NCI-H1092 (cell line): ENCODE data around the gene UBQLNL.

Experiments used
- DNase-seq: peaks from one replicate; lab custom pipeline; 2025; lab: John Stamatoyannopoulos, UW

The UBQLNL gene

GRCh38 chr11:5507933-5508305 lies 8.6 kb downstream of the UBQLNL start:
- no peak for DNase-seq

- no peak for DNase-seq
Measured at GRCh38 chr11:5507177-5507932, 9.1 kb downstream of the UBQLNL start.

- DNase-seq = no peak
Measured at GRCh38 chr11:5505363-5506048, 11.0 kb downstream of the UBQLNL start.

GRCh38 chr11:5504403-5504921 lies 12.0 kb downstream of the UBQLNL start:
- DNase-seq = no peak

GRCh38 chr11:5500393-5500801 lies 16.1 kb downstream of the UBQLNL start:
- DNase-seq = no peak

GRCh38 chr11:5499671-5500070 lies 16.8 kb downstream of the UBQLNL start:
- DNase-seq = no peak

- DNase-seq = no peak
Measured at GRCh38 chr11:5489576-5490357, 26.7 kb downstream of the UBQLNL start.

- no peak for DNase-seq
Measured at GRCh38 chr11:5488798-5489399, 27.6 kb downstream of the UBQLNL start.

- DNase-seq = no peak
Measured at GRCh38 chr11:5488385-5488784, 28.1 kb downstream of the UBQLNL start, which contains the start of gene OR52D1. OR52D1 (plus strand) TSS chr11:5488685; CDS start chr11:5488707, 22 bp downstream.

GRCh38 chr11:5486421-5486820 lies 30.1 kb downstream of the UBQLNL start:
- no peak for DNase-seq

GRCh38 chr11:5486003-5486402 lies 30.5 kb downstream of the UBQLNL start:
- no peak for DNase-seq

GRCh38 chr11:5476186-5476819 lies 40.2 kb downstream of the UBQLNL start:
- DNase-seq = no peak

GRCh38 chr11:5473921-5474320 lies 42.6 kb downstream of the UBQLNL start:
- no peak for DNase-seq

GRCh38 chr11:5467527-5467926 lies 49.0 kb downstream of the UBQLNL start:
- no peak for DNase-seq
